Measurements from ENCODE around the gene VILL.

Gene VILL

DNA sequence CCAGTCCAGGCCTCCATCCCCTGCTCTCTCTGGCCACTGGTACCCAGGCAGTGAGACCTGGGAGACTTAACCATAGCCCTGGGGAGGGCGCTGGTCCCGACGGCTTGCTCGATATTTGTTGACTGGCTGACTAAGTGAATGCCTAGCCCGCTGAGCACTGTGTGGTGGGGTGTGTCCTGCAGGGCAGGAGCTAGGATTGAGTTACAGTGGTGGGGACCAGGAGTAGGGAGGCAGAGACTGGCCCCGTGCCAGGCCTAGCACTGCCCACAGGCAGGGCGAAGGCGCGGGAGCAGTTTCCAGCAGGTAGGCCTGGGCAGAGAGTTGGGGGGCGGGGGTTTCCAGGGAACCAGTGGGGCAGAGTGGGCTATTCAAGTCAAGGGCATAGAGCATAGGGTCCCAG is at the start of gene VILL:
Gene VILL (plus strand): TSS at position 260 of the 400 bp plus-strand sequence. CDS start 2,887 bp downstream, outside the sequence.
- no peak within 1 kb of the TSS for H3K4me3 ChIP-seq (ENCODE audit: low read depth, low read length)

DNA sequence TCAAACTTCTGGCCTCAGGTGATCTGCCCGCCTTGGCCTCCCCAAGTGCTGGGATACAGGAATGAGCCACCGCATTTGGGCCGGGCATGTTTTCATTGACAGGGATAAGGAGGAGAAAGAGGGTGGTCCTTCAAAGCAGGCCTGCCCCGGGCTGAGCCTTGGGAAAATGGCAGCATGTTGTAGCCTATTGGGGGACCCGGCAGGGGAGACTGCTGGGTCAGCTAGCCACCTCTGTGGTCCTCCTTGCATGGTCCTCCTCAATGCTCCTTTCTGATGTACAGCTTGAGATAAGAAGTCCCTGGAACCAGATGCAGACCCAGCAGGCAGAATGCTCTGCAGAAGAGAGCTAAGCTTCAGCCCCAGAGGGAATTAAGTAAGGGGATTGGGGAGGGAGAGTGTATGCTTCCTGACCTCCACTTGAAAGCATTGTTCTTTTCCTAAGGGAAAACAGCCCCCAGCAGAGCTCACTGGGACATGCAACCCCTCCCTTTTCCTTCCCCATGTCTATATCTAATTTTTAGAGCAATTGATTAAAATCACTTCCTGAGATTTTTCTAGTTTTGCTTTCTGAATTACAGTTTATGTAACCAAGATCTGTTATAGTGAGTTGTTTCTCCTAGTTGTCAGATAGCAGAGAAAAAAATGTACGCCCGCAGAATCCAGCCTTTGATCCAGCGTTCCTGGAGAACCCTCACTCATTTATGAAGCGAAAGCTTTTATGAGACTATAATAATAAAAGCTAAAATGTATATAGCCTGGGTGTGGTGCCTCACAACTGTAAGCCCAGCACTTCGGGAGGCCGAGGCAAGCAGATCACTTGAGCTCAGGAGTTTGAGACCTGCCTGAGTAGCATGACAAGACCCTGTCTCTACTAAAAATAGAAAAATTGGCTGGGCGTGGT is 48.7 kb upstream of the VILL start:
- H3K4me3 ChIP-seq (ENCODE audit: low read depth, low read length), result no peak overlapping the region

DNA sequence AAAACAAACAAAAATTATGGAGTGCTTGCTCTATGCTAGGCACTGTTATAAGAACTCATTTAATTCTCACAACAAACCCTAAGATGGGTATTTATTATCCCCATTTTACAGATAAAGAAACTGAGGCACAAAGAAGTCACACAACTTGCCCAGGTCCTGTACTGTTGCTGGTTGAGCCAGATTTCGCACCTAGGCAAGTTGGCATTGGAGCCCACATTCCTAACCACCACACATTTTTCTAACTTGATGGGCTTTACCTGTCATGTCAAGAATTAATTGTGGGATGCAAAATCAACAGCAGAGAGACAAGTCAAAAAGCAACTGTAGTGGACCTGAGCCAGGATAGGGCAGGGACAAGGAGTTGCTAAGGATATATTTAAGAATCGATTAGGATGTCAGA is 47.9 kb upstream of the VILL start:
- no peak overlapping the region for H3K4me3 ChIP-seq (ENCODE audit: low read depth, low read length)

DNA sequence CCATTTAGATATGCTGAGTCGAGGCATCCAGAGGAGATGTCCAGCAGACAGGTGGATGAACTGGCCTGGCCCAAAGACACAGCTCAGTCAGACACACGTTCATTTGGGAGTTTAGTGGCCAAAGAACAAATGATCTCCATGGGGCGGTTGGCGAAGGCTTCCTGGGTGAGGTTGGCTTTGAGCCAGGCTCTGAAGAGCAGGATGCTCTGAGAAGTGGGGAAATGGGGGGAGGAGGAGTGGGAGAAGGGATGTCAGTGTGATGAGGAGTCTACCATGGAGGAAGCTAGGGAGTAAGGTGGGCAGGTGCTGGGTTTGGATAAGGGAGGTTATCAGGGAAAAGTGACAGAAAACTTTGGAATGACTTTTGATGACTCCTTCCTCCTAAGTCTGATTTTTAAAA is 47.5 kb upstream of the VILL start:
- no peak overlapping the region for H3K4me3 ChIP-seq (ENCODE audit: low read depth, low read length)

DNA sequence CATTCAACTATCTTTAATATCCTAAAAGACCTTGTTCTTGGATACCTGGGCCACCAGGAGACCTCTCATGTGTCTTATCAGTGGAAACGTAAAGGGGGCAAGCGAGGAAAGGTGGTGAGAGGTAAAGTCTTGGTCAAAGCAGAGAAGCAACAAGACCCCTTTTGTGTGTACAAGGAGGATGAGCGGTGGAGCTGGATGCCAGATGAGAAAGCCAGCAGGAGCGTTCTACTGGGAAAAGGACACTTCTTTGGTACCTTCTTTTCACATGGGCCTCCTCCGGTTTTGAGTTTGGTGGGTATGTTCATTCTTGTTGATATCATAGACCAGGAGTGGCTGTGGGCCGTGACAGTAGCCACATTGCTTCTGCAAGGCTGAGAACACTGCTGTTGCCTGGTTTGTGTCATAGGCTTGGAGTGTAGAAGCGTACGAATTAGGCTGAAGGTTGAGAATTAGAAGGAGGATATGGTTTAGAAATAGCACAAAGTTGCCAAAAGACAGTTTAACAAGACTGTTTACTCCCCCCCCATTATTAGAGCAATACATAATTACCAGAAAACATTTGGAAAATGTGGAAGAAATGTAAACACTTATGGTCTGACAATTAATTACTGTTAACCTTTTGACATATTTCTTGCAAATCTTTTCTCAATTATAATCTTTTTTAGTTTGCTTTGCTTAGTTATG is 46.8 kb upstream of the VILL start:
- H3K4me3 ChIP-seq (ENCODE audit: low read depth, low read length), result no peak overlapping the region

DNA sequence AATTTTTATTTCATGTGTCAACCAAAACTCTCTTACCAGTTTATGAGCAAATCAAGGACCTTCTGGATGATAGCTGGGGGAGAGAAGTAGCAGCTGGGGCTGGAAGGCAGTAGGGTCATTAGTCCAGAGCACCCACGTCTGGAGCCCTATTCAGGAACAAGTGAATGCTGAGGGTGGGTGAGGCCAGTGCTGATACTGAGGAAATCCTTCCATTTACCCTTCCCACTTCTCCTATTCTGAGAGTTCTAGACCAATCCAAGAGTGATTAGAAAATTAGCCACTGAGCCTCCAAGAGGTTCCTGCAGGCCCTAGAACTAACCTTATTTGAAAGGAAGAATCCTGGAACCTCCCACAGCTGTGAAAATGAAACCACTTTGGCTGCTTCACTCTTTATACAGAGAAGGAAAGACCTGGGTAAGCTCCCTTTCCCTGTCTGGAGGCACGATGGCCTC is 46.2 kb upstream of the VILL start:
- H3K4me3 ChIP-seq (ENCODE audit: low read depth, low read length), result no peak overlapping the region

DNA sequence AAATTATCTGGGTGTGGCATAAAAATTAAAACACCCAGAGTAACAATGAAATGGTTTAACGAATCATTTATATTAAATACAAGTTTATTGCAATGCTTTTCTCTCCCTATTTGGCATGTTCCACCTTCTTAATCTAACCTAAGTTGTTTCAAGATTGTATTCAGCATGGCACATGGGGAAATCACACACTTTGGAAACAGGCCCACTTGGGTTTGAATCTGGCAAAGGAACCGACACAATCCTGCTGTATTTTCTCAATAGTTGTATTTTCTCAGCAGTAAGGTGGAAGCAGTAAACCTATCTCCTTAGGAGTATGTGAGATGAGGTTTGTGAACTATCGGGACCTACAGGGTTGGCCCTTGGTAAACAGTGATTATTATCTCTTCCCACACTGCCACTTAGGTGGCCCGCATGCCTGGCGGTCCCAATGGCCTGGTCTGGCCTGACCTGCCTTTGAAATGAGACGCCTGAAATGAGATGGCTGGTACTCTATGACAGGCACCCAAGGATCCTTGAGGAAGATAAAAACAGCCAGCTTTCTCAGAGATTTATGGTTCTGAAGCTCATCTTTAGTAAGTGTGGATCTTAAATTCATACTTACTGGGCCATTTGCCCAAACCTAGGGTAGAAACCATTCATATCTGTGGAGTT is 45.3 kb upstream of the VILL start:
- H3K4me3 ChIP-seq (ENCODE audit: low read depth, low read length), result no peak overlapping the region

DNA sequence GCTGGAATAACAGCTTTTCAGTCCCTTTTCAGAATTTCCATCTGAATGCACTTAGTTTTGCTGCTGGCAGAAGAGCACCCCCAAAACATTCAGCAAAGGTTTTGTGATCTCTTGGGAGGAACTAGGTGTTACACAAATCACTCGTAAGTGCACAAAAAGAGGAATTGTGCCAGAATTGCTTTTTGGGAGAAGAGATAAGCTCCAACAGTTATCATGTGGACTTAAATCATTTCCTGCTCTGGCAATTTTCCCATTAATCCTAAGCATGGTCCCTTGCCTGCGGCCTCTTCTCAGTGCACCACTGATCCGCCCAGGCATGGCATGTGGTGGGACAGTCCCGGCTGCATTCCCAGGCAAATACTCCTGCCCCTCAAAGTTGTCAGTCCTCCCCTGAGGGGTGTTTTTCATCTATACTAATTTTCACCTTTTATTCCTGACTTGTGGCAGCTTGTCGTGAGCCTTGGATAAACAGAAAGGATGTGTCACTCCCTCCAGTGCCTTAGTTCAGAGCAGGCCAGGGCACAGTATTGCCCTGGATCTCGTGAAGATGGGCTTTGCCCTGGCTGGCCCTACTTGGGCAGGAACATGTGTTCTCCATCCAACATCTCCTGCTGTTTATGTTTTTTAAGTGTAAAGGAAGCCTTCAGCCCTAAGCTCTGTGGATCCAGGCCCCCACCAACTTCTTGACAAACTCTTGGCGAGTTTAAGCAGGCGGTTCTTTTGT is 44.6 kb upstream of the VILL start:
- H3K4me3 ChIP-seq (ENCODE audit: low read depth, low read length), result no peak overlapping the region

DNA sequence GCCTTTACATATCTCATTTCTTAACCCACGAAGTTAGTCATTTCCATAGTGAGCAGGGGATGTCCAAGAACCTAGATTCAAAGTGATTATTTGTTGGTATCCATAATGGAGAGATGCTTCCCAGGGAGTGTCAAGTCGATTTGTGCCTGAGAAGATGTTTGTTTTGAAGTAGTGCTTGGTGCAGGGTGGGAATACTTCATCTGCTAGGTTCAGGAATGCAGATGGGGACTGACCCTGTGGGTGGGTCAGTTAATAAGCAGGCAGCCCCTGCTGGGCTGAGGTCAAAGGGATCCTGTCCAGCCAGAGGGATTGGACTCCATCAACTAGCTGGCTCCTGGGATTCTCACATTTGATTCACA is 44.1 kb upstream of the VILL start:
- no peak overlapping the region for H3K4me3 ChIP-seq (ENCODE audit: low read depth, low read length)

DNA sequence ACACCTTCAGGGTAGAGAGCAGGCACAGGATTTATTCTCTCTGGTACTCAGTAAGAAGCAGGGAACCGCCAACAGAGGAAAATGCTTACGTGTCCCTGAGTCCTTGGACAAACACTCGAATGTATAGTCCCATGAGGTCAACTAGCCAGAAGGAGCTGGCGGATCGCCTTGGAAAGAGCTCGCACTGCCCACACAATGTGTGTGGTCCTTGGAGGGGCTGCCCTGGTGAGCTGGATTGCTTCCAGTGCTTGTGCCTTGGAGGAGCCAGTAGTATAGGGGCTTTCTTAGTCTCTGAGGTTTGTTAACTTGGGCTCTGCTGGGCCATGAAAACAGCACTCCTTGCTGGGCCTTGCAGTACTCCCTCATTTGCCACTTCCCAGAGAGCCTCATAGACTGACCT is 40.7 kb upstream of the VILL start:
- no peak overlapping the region for H3K4me3 ChIP-seq (ENCODE audit: low read depth, low read length)

DNA sequence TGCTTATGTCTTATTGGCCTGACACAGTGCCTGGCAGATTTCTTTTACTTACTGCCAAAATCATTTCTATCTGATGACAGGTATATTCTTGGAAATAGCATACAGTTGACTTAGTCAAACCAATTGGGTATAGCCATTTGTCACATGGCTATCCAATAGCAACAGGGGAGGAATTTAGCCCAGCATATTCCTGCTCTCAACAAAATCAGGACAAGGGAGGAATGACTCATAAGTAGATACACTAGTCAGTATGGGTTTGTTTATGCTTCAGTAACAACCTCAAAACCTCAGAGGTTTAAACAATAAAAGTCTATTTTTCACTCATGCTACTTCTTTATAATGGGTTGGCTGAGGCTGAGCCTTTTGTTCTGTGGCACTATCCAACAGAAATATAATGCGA is 38.0 kb upstream of the VILL start:
- no peak overlapping the region for H3K4me3 ChIP-seq (ENCODE audit: low read depth, low read length)

DNA sequence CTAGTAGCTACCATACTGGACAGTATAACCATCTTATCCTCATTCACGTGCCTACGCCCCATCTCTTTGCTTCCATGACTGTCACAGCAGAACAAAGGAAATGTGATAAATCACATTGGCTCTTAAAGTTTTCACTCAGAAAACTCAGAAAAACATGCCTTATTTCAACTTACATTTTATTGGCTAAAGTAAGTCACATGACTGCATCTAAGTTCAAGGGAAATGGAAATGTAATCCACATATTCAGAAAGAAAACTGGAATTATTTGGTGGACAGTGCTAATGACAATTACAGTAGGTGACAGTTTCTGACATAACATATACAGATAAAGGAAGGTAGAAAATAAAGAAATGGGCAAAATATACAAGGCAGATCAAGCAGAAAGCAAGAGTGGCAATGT is 37.4 kb upstream of the VILL start:
- no peak overlapping the region for H3K4me3 ChIP-seq (ENCODE audit: low read depth, low read length)

DNA sequence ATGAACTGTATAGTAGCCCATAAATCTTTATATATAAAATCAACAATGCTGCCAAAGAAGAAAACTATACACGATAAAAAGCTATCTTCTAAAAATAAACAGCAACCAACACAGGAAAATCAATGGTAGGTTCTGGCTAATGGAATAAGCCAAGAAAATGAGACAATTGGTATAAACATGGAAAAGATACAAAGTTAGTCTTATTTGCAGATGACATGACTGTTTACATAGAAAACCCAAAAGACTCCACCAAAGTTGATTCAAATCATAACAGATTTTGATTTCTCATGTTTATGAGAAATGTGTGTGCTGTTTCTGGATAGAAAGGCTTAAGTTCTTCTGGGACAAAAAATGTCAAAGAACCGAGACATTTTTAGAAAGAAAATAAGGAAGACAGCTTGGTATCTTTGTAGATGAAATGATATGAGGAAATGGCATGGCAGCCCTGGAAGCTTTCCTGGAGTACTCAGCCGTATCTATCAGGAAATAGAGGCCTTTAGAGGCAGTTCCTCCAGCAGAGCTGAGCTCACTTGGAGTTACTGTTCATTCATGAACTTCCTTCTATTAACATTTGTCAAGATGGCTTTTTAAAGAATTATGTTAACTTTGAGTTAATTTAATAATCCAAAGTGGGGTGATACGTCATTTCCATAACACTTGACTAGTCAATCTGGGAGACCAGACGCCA is 36.7 kb upstream of the VILL start:
- no peak overlapping the region for H3K4me3 ChIP-seq (ENCODE audit: low read depth, low read length)

DNA sequence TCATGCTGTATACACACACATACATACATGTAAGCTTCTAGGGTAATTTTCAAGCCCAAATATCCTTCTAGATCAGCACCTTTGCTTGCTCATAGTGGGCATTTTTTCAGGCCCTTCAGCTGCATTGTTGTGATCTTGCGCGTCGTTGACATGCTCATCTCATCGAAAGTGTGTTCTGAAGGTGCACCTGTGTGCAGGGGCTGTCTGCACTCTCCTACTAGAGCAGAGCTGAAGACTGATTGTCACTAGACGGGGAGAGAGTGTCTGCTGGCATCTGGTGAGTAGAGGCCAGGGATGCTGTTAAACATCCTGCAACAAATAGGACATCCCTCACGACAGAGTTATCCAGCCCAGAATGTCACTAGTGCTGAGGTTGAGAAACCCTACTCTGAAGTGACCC is 35.7 kb upstream of the VILL start:
- no peak overlapping the region for H3K4me3 ChIP-seq (ENCODE audit: low read depth, low read length)

DNA sequence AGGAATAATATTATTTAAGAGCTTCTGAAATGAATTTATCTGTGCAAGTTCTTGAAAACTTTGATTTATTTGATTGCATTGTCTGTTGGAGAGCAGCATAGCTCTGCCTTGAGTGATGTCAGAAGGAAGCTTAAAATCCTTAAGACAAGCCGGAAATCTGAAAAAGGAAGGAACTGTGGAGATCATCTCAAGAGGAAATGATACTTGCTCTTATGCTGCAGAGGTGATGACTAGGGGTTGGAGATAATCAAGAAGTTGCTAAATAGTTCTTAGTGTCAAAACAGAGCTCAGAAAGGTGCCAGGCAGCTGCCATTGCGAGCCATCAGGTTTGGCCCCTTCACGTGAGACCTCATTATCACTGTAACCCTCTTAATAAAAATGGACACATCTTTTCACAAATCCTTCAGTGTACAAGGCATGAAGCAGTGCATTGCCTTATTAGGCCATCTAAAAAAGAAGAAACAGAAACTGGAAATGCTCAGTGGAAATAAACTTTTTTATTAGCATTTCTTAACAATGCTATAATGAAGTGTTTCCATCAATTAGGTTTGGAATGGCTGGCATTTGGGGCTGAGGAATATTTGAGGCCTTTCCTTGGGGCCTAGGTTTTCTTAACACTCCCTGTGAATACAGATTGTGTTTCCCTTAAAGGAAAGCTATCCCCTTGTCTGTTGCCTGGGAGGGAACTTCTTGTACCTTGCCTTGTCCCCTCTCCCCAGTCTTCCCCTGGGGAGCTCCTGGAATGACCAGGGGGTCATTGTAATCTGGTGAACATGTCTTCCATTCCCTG is 34.5 kb upstream of the VILL start:
- H3K4me3 ChIP-seq (ENCODE audit: low read depth, low read length), result no peak overlapping the region

DNA sequence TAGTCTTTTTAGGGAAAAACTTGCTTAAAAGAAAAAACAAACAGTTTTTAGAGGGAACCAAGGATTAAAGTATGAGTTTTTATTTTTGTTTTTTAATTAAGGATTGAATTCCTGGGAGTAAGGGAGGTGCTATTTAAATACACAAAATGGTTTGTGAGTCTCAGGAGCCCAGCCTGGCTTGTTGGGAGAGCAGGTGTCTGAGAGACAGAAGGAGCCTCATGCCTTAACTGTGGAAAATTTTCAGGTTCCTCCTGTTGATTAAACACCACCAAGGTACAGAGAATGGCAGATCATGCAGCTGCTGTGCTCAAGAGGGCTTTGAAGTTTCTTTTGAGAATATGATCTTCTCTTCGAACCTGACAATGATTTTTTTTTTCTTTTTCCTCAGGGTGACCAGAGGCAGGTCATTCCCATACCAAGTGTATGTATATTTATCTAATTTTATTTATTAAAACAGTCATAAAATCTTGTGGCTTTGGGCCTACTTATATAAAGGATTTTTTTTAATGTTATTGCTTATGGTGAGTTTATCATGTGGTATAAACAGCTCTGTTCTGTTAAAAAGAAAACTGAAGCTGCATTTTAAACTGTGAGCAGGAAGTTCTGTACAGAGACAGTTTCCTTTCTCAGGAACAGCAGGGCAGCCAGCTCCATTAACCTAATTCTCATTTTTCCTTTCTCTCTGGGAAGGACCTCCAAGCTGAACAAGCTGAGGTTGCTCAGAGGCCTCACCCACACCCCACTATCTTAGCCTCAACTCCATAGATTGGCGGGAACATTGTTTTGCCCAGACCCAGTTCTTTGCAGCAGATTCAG is 33.7 kb upstream of the VILL start:
- H3K4me3 ChIP-seq (ENCODE audit: low read depth, low read length), result no peak overlapping the region

DNA sequence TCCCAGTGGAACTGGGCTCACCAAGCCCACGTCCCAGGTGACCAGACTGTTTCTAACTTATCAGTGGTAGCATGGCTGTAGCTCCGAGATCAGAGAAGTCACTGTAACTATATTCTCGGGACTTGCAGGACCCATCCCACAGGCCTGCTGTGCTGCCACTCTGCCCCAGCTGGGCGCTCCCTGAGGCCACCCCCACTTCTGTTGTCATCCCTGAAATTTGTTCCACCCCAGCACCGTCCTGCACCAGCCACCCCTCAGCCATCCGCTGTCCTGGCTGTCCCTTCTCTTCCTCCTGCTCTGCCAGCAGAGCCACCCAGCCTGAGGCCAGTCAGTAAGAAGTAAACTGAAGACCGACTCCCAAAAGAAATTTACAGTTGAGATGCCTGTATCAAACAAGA is 33.0 kb upstream of the VILL start:
- no peak overlapping the region for H3K4me3 ChIP-seq (ENCODE audit: low read depth, low read length)

DNA sequence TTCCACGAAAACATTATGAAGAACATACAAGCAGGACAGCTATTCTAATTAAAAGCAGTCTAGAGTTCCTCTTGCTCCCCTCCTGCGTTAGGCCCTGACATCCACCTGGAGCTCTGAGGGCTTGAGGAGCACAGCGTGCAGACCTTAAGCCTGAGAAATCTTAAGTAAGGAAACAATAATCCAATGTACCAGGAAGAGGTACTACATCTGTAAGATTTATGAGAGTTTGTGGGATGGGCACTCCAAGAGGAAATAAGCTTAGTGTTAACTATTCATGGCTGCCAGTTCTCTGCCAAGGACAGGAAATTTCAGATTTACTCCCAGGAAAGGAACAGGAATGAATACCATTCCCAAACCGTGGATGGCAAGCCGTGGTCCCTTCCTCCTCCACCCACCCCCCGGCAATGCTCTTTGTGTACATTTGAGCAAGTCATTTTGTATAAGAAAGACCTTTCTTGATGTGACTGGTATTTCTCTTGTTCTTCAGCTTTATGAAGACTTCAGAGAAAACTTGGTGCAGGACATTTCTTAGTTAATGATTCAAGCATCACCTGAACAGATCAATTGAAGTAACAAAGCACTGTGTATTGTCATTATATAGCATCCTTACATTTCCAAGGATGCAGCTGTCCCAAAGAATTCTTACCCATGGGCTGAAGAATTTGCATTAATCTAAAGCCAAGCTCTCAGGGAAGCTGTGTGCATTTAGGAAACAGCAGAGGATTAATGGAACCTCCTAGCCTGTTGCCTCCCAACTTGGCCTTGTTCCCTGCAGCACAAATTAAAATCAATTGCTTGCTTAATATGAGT is 28.8 kb upstream of the VILL start:
- no peak overlapping the region for H3K4me3 ChIP-seq (ENCODE audit: low read depth, low read length)
